AG08396 (cell line): ENCODE measurements around the gene ZSWIM9.
"Not testable (repeated sequence)": the region's sequence is repeated elsewhere in the genome, so short reads cannot be mapped to it uniquely, and the experiment has no call there.

Source experiments
- DNase-seq: peaks from one replicate; pipeline ENCODE4 v3.0.0; 2012; ENCODE audit warnings: low spot score, mixed read lengths

The ZSWIM9 gene

GRCh38 chr19:48218997-48219396 lies 48.5 kb downstream of the ZSWIM9 start:
- DNase-seq: no peak

- not testable (repeated sequence) for DNase-seq
These were observed 50.3 kb downstream of the ZSWIM9 start for GRCh38 chr19:48220784-48221183.

- no peak for DNase-seq
These were observed 51.1 kb downstream of the ZSWIM9 start for GRCh38 chr19:48221628-48222027.

GRCh38 chr19:48230555-48231129 lies 60.2 kb downstream of the ZSWIM9 start:
- DNase-seq: no peak

- no peak for DNase-seq
These were observed 66.6 kb downstream of the ZSWIM9 start for GRCh38 chr19:48237057-48237456.

GRCh38 chr19:48239120-48239519 lies 68.6 kb downstream of the ZSWIM9 start:
- no peak for DNase-seq

- DNase-seq: no peak
These were observed 69.2 kb downstream of the ZSWIM9 start for GRCh38 chr19:48239582-48240141.

- DNase-seq: not testable (repeated sequence)
These were observed 71.3 kb downstream of the ZSWIM9 start for GRCh38 chr19:48241771-48242170.

GRCh38 chr19:48244281-48244680 lies 73.8 kb downstream of the ZSWIM9 start:
- no peak for DNase-seq

- DNase-seq: no peak
These were observed 75.6 kb downstream of the ZSWIM9 start for GRCh38 chr19:48246101-48246500.

- no peak for DNase-seq
These were observed 76.7 kb downstream of the ZSWIM9 start for GRCh38 chr19:48247212-48247611.
